HepG2 (cell line): Measurements from ENCODE around the gene GRIN3B. TPM values are rescaled to one million over a fixed set of nuclear protein-coding genes. Genes with fewer than 3 reads are reported as not detected.

Experiments used
- CEBPB ChIP-seq: IDR thresholded peaks from 2 replicates; pipeline ENCODE4 v1.6.1; 2011; ENCODE audit warnings: low read depth, low read length, improper control_type of control experiment, borderline replicate concordance
- CERS6 ChIP-seq: sonication (generic); formaldehyde crosslinking; IDR thresholded peaks from 2 replicates; pipeline ENCODE4 v1.5.0; 2020; ENCODE audit warnings: missing genetic modification reagents
- DNMT3B ChIP-seq: conservative IDR thresholded peaks from 2 replicates; pipeline ENCODE4 v1.6.1; 2016; ENCODE audit warnings: missing biosample characterization, control low read depth
- HOXD1 ChIP-seq: sonication (generic); formaldehyde crosslinking; IDR thresholded peaks from 2 replicates; pipeline ENCODE4 v1.5.0; 2020; ENCODE audit warnings: missing genetic modification reagents
- KIAA2018 ChIP-seq: sonication (generic); formaldehyde crosslinking; IDR thresholded peaks from 2 replicates; pipeline ENCODE4 v1.5.0; 2020; ENCODE audit warnings: mild to moderate bottlenecking, missing genetic modification reagents, borderline replicate concordance
- PBX2 ChIP-seq: IDR thresholded peaks from 2 replicates; pipeline ENCODE4 v1.6.1; 2016; ENCODE audit warnings: control low read depth
- PITX1 ChIP-seq: sonication (generic); formaldehyde crosslinking; IDR thresholded peaks from 2 replicates; pipeline ENCODE4 v1.5.1; 2020; ENCODE audit warnings: mild to moderate bottlenecking, missing genetic modification reagents
- RARA ChIP-seq: IDR thresholded peaks from 2 replicates; pipeline ENCODE4 v1.6.1; 2016; ENCODE audit warnings: missing genetic modification reagents, missing compliant biosample characterization
- REPIN1 ChIP-seq: sonication (generic); formaldehyde crosslinking; IDR thresholded peaks from 2 replicates; pipeline ENCODE4 v1.8.0; 2022; ENCODE audit warnings: missing genetic modification reagents, low read depth, mild to moderate bottlenecking, borderline replicate concordance
- SAP130 ChIP-seq: IDR thresholded peaks from 2 replicates; pipeline ENCODE4 v1.6.1; 2016; ENCODE audit warnings: low read depth
- SMAD1 ChIP-seq: sonication (generic); formaldehyde crosslinking; IDR thresholded peaks from 2 replicates; pipeline ENCODE4 v1.4.0; 2020; ENCODE audit warnings: missing genetic modification reagents, low read depth, mild to moderate bottlenecking, borderline replicate concordance
- SNAPC5 ChIP-seq: sonication (generic); formaldehyde crosslinking; IDR thresholded peaks from 2 replicates; pipeline ENCODE4 v1.8.1; 2023; ENCODE audit warnings: mild to moderate bottlenecking, missing genetic modification reagents, borderline replicate concordance
- TEAD3 ChIP-seq: optimal IDR thresholded peaks from 2 replicates; pipeline ENCODE3; 2016; ENCODE audit warnings: borderline replicate concordance
- TRAFD1 ChIP-seq: sonication (generic); formaldehyde crosslinking; IDR thresholded peaks from 2 replicates; pipeline ENCODE4 v1.5.1; 2020; ENCODE audit warnings: missing genetic modification reagents, mild to moderate bottlenecking, borderline replicate concordance
- ZNF143 ChIP-seq: sonication (generic); formaldehyde crosslinking; IDR thresholded peaks from 2 replicates; pipeline ENCODE4 v1.4.0; 2020; ENCODE audit warnings: missing genetic modification reagents
- ZNF431 ChIP-seq: sonication (generic); formaldehyde crosslinking; IDR thresholded peaks from 2 replicates; pipeline ENCODE4 v1.9.0; 2022; ENCODE audit warnings: missing genetic modification reagents, low read depth, mild to moderate bottlenecking, borderline replicate concordance
- polyA plus RNA-seq, 8 experiments: library from polyadenylated mRNA; depleted of rRNA in 3 of 8; stranded (reverse) in 7 of 8; unstranded in 1 of 8; fragments of >200 nt; fragmentation: Illumina TruSeq in 4 of 8; extraction: Trizol in 4 of 8; gene quantifications; 2 replicates each; pipeline versions ENCODE4 v1.2.1 to v1.2.3, GENCODE V29; 2011 to 2016; ENCODE audit warnings: low read depth in 4 of 8, missing spikeins in 1 of 8, mixed read lengths in 1 of 8; ENCODE audit not compliant: insufficient read depth in 1 of 8
- total RNA-seq, 5 experiments: library from RNA; depleted of rRNA; stranded (reverse); fragments of >200 nt; fragmentation: Illumina TruSeq; extraction: Trizol; gene quantifications; 2 replicates each; pipeline ENCODE4 v1.2.3, GENCODE V29; 2016; ENCODE audit warnings: low read depth in 1 of 5

Gene GRIN3B
- total and polyA plus RNA-seq, 2 of the 13 experiments (the other 11 are each of a cell fraction or from before 2014, with no cell fraction given): 0.07 to 0.20 TPM

- TF ChIP-seq CERS6 (CRISPR knock-in tag): no peak
- TF ChIP-seq PITX1 (CRISPR knock-in tag): peak; percentile 32; the same call in 1 of the 2 replicates
- 0 out of 2 replicates have a peak, but pooled peaks have one; percentile 23 for TF ChIP-seq TRAFD1 (CRISPR knock-in tag)
- TF ChIP-seq TEAD3 (CRISPR knock-in tag): peak; percentile 36
- TF ChIP-seq SMAD1: 0 out of 2 replicates have a peak, but pooled peaks have one; percentile 61
- TF ChIP-seq ZNF143 (CRISPR knock-in tag): peak; percentile 59; the same call in 1 of the 2 replicates
- no peak for TF ChIP-seq PBX2
- TF ChIP-seq SAP130: peak; percentile 92
- peak; percentile 62; the same call in 1 of the 2 replicates for TF ChIP-seq HOXD1 (CRISPR knock-in tag)
- peak; percentile 57; the same call in 1 of the 2 replicates for TF ChIP-seq SNAPC5
- no peak for TF ChIP-seq ZNF431 (CRISPR knock-in tag)
- peak; percentile 47; the same call in 1 of the 2 replicates for TF ChIP-seq RARA (CRISPR knock-in tag)
- TF ChIP-seq CEBPB: no peak
- TF ChIP-seq REPIN1 (CRISPR knock-in tag): peak; percentile 62; the same call in 1 of the 2 replicates
- TF ChIP-seq DNMT3B: no peak
- TF ChIP-seq KIAA2018 (CRISPR knock-in tag): no peak
Observed at GRCh38 chr19:984165-984967, 15.9 kb upstream of the GRIN3B start, which contains the start of gene WDR18 (continued).
